ENCODE measurements around the gene WDR44.

DNA sequence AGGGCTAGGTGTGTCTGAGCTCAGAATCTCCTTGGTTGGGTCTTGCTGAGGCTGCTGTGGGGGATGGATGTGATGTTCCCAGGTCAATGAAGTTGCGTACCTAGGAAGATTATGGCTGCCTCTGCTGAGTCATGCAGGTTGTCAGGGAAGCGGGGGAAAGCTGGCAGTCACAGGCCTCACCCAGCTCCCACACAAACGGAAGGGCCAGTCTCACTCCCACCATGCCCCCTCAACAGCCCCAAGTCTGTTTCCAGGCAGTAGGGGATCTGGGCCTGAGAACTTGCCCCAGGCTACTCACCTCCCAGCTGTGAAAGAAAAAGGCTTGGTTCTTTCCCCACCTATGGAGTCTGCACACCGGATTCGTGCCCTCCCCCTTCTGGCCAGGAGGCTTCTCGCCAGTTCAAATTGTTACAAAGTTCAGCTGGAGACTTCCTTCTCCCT is 72.9 kb downstream of the WDR44 start:
- TF ChIP-seq POLR2AphosphoS5 (IDR thresholded peaks at IDR 0.05) (no peak), CTCF (IDR thresholded peaks at IDR 0.05) (no peak), POLR2A (IDR thresholded peaks at IDR 0.05) (no peak)
